H1 (cell line): ENCODE data around the gene PRSS3. TPM values are rescaled to one million over a fixed set of nuclear protein-coding genes. Genes with fewer than 3 reads are reported as not detected.
"Not testable (repeated sequence)": the region's sequence is repeated elsewhere in the genome, so short reads cannot be mapped to it uniquely, and the experiment has no call there.

ENCODE experiments used
- CTCF ChIA-PET: fragments of 300-600 bp; sonication (Branson Sonifier 250); formaldehyde crosslinking; loops from one replicate; lab custom pipeline; 2021; ENCODE audit not compliant: partially characterized antibody; lab: Charles Lee
- POLR2A ChIA-PET: fragments of 300-600 bp; sonication (Branson Sonifier 250); formaldehyde crosslinking; loops from one replicate; lab custom pipeline; 2021; ENCODE audit warnings: inconsistent platforms; ENCODE audit not compliant: partially characterized antibody; lab: Charles Lee
- DNase-seq, 2 experiments: peaks; one replicate each; pipeline versions ENCODE4 v3.0.0 to v3.0.0-alpha.2; 2010 to 2022; ENCODE audit warnings: low spot score in 2 of 2, low read depth in 1 of 2, mixed read lengths in 1 of 2
- FAIRE-seq: peaks from 2 replicates; lab custom pipeline; 2011; peaks lifted over from hg19 to GRCh38; lab: Jason Lieb, UNC
- H2AFZ ChIP-seq: 2 replicates; pipeline ENCODE4 v1.8.1; 2012; ENCODE audit warnings: low read length, inconsistent platforms
- H2AK5ac ChIP-seq: 2 replicates; pipeline ENCODE4 v1.6.1; 2013; ENCODE audit warnings: low read depth, low read length
- H2BK120ac ChIP-seq: replicated peaks from 2 replicates; pipeline ENCODE3; 2013; ENCODE audit warnings: low read depth, low read length, inconsistent platforms
- H2BK12ac ChIP-seq: 2 replicates; pipeline ENCODE4 v1.6.1; 2013; ENCODE audit warnings: low read depth, low read length
- H2BK15ac ChIP-seq: 2 replicates; pipeline ENCODE4 v1.6.1; 2013; ENCODE audit warnings: low read length
- H2BK20ac ChIP-seq: 2 replicates; pipeline ENCODE4 v1.6.1; 2013; ENCODE audit warnings: low read length
- H2BK5ac ChIP-seq: 2 replicates; pipeline ENCODE4 v1.6.1; 2013; ENCODE audit warnings: low read depth, low read length
- H3K14ac ChIP-seq: 2 replicates; pipeline ENCODE4 v1.6.1; 2013; ENCODE audit warnings: inconsistent platforms; ENCODE audit not compliant: insufficient read length
- H3K18ac ChIP-seq: 2 replicates; pipeline ENCODE4 v1.6.1; 2013; ENCODE audit warnings: low read length; ENCODE audit errors: extremely low read depth
- H3K23ac ChIP-seq: 2 replicates; pipeline ENCODE4 v1.6.1; 2013; ENCODE audit warnings: inconsistent platforms; ENCODE audit not compliant: insufficient read length
- H3K23me2 ChIP-seq: 2 replicates; pipeline ENCODE4 v1.6.1; 2013; ENCODE audit warnings: low read depth, low read length
- H3K27ac ChIP-seq: 2 replicates; pipeline ENCODE4 v1.6.1; 2011; ENCODE audit warnings: low read depth, low read length, inconsistent platforms
- H3K27me3 ChIP-seq, 4 experiments: replicated peaks in 1 of 4; 1 replicate in 1 of 4; 2 replicates in 3 of 4; pipeline versions ENCODE4 v1.6.1 to v1.8.1; 2011 to 2013; ENCODE audit warnings: low read length in 3 of 4, mild to moderate bottlenecking in 3 of 4, inconsistent platforms in 2 of 4, mixed read lengths in 2 of 4, moderate library complexity in 1 of 4; ENCODE audit not compliant: control insufficient read depth in 3 of 4, insufficient read depth in 3 of 4; ENCODE audit errors: extremely low read depth in 1 of 4
- H3K36me3 ChIP-seq, 4 experiments: 2 replicates each; pipeline versions ENCODE4 v1.6.1 to v1.8.1; 2011 to 2013; ENCODE audit warnings: mild to moderate bottlenecking in 4 of 4, low read length in 3 of 4, moderate library complexity in 2 of 4, control low read depth in 1 of 4, inconsistent platforms in 1 of 4; ENCODE audit not compliant: insufficient read depth in 4 of 4, control insufficient read depth in 2 of 4
- H3K4ac ChIP-seq: replicated peaks from 2 replicates; pipeline ENCODE3; 2013; ENCODE audit warnings: low read length, low read depth, mixed read lengths, inconsistent platforms; ENCODE audit not compliant: insufficient read length
- H3K4me1 ChIP-seq, 4 experiments: replicated peaks in 1 of 4; 1 replicate in 1 of 4; 2 replicates in 3 of 4; pipeline versions ENCODE4 v1.6.1 to v1.8.1; 2011 to 2013; ENCODE audit warnings: low read length in 3 of 4, inconsistent platforms in 2 of 4, mixed read lengths in 1 of 4; ENCODE audit not compliant: insufficient read depth in 4 of 4, control insufficient read depth in 3 of 4
- H3K4me2 ChIP-seq, 2 experiments: 2 replicates each; pipeline versions ENCODE4 v1.6.1 to v1.8.1; 2011 to 2013; ENCODE audit warnings: low read depth in 2 of 2, low read length in 2 of 2, control low read depth in 1 of 2, inconsistent platforms in 1 of 2, mild to moderate bottlenecking in 1 of 2; ENCODE audit not compliant: insufficient read depth in 1 of 2
- H3K4me3 ChIP-seq, 4 experiments: fragments of 200-600, 300-600 bp in 1 of 4; sonication (generic), shearing (Covaris generic), sonication (Bioruptor Twin) in 1 of 4; 2 replicates each; pipeline versions ENCODE4 v1.5.1 to v1.8.1; 2011 to 2016; ENCODE audit warnings: low read length in 4 of 4, low read depth in 3 of 4, control low read depth in 2 of 4, inconsistent platforms in 2 of 4, mild to moderate bottlenecking in 2 of 4, mixed read lengths in 1 of 4, moderate library complexity in 1 of 4; ENCODE audit not compliant: insufficient read depth in 2 of 4; ENCODE audit errors: extremely low read depth in 1 of 4
- H3K56ac ChIP-seq: replicated peaks from 2 replicates; pipeline ENCODE3; 2013; ENCODE audit warnings: low read depth, mild to moderate bottlenecking, mixed read lengths, low read length, inconsistent platforms; ENCODE audit not compliant: insufficient read length
- H3K79me1 ChIP-seq: 2 replicates; pipeline ENCODE4 v1.6.1; 2013; ENCODE audit warnings: low read depth, low read length, control low read depth
- H3K79me2 ChIP-seq, 2 experiments: 2 replicates each; pipeline versions ENCODE4 v1.6.1 to v1.8.1; 2012 to 2013; ENCODE audit warnings: low read length in 2 of 2, mild to moderate bottlenecking in 2 of 2, inconsistent platforms in 1 of 2; ENCODE audit not compliant: insufficient read depth in 2 of 2, control insufficient read depth in 1 of 2
- H3K9ac ChIP-seq, 4 experiments: replicated peaks in 1 of 4; 1 replicate in 1 of 4; 2 replicates in 3 of 4; pipeline versions ENCODE4 v1.6.1 to v1.8.1; 2011 to 2013; ENCODE audit warnings: low read depth in 3 of 4, low read length in 3 of 4, control low read depth in 2 of 4, mild to moderate bottlenecking in 2 of 4, moderate library complexity in 2 of 4, inconsistent platforms in 1 of 4; ENCODE audit errors: extremely low read depth in 1 of 4
- H3K9me3 ChIP-seq, 2 experiments: 2 replicates each; pipeline versions ENCODE4 v1.6.1 to v1.8.1; 2012 to 2013; ENCODE audit warnings: mild to moderate bottlenecking in 2 of 2, moderate library complexity in 2 of 2, control low read depth in 1 of 2, inconsistent platforms in 1 of 2, low read depth in 1 of 2, low read length in 1 of 2, mixed read lengths in 1 of 2; ENCODE audit not compliant: insufficient read depth in 2 of 2
- H4K20me1 ChIP-seq, 2 experiments: replicated peaks in 1 of 2; 2 replicates each; pipeline versions ENCODE3 to v1.8.1; 2011 to 2013; ENCODE audit warnings: inconsistent platforms in 2 of 2, low read length in 2 of 2, mild to moderate bottlenecking in 1 of 2; ENCODE audit not compliant: insufficient read depth in 2 of 2, control insufficient read depth in 1 of 2
- H4K5ac ChIP-seq: 2 replicates; pipeline ENCODE4 v1.6.1; 2013; ENCODE audit warnings: low read length, low read depth, mixed read lengths, inconsistent platforms; ENCODE audit not compliant: insufficient read length
- H4K8ac ChIP-seq: 2 replicates; pipeline ENCODE4 v1.8.0; 2013; ENCODE audit warnings: mild to moderate bottlenecking, moderate library complexity, low read length, inconsistent platforms; ENCODE audit not compliant: insufficient read depth; ENCODE audit errors: extremely low read depth
- H4K91ac ChIP-seq: replicated peaks from 2 replicates; pipeline ENCODE3; 2013; ENCODE audit warnings: low read length, mixed read lengths, inconsistent platforms; ENCODE audit not compliant: insufficient read length
- WGBS, 2 experiments: shearing (Covaris generic) in 1 of 2; methylation state at CpG; one replicate each; pipeline versions ENCODE4 v1.1.6 to v1.1.7; 2013 to 2015; ENCODE audit warnings: low lambda C conversion rate in 2 of 2, mixed read lengths in 2 of 2, inconsistent platforms in 1 of 2, low coverage in 1 of 2, missing lambda C conversion rate in 1 of 2; ENCODE audit not compliant: insufficient replicate concordance in 2 of 2, insufficient coverage in 1 of 2, insufficient read length in 1 of 2; ENCODE audit errors: extremely low coverage in 1 of 2, missing lambda C conversion rate in 1 of 2; 5-methylcytosine and 5-hydroxymethylcytosine counted together
- polyA plus RNA-seq, 7 experiments: library from polyadenylated mRNA; depleted of rRNA in 3 of 7; stranded (reverse) in 5 of 7; unstranded in 2 of 7; fragments of >200 nt in 5 of 7; fragments of 200-250 nt in 2 of 7; gene quantifications; 1 replicate in 5 of 7; 2 replicates in 1 of 7; 4 replicates in 1 of 7; pipeline versions ENCODE4 v1.2.1 to v1.2.3, GENCODE V29; 2011 to 2013; ENCODE audit warnings: missing spikeins in 2 of 7, mixed read lengths in 2 of 7
- total RNA-seq: library from RNA; stranded (reverse); fragmentation: NEBNext Ultra II Directional; extraction: Animal tissue kit (Norgen Biotek cat#: 25700); gene quantifications from 2 replicates; pipeline ENCODE4 v1.2.1, GENCODE V29; 2021

Gene PRSS3
- total and polyA plus RNA-seq, 2 of the 8 experiments (the other 6 are each of a cell fraction or from before 2014, with no cell fraction given) = 0.12 TPM; not detected in 1

DNA sequence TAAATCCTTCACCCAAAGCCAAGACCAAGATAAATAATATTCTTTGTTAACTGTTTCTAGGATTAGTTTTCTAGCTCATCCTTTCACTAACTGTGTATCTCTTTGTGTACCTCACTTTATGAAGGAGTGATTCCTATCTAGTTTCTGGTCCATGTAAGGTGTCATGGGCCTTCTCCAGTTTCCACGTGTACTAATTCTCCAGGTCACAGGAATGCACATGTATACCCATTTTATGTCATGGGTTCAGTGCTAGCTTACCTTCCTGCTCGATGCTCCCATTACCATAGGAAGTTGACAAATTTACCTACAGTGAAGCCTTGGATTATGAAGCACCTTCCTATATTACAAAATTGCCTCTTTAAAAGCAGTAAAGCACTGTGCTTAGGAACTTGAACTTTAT, 5.9 kb upstream of the PRSS3 start:
- H3K79me1 ChIP-seq, H3K27me3 ChIP-seq, H3K9me3 ChIP-seq, H2BK120ac ChIP-seq, H2BK20ac ChIP-seq, H3K4ac ChIP-seq, H3K36me3 ChIP-seq, H2AK5ac ChIP-seq, H3K23ac ChIP-seq, H3K4me3 ChIP-seq, H3K56ac ChIP-seq, H3K9ac ChIP-seq, H2BK12ac ChIP-seq, FAIRE-seq, H2BK5ac ChIP-seq, H4K20me1 ChIP-seq, POLR2A ChIA-PET, H4K5ac ChIP-seq, H4K8ac ChIP-seq, H3K4me1 ChIP-seq, H2BK15ac ChIP-seq, H3K23me2 ChIP-seq, H4K91ac ChIP-seq, H3K27ac ChIP-seq, H3K14ac ChIP-seq, H2AFZ ChIP-seq, H3K4me2 ChIP-seq, H3K79me2 ChIP-seq, H3K18ac ChIP-seq, DNase-seq: not testable (repeated sequence)
- CTCF ChIA-PET = interaction anchor here (1.5 to 6.9 kb wide), 2 partner anchors 10 to 25 kb away, joined by 4 to 39 read pairs; no protein-coding TSS in a partner anchor
- WGBS, 2 experiments = 91% methylated on average over 2 of the region's 2 CpGs; no CpG with 5 or more reads in 1 of the 2 experiments
